Endothelial cell of umbilical vein (primary cell): Measurements from ENCODE around the gene ASMTL.

ENCODE experiments used
- EZH2 ChIP-seq: IDR thresholded peaks from 2 replicates; pipeline ENCODE4 v1.6.1; 2012; ENCODE audit warnings: borderline replicate concordance, low read depth, mild to moderate bottlenecking, moderate library complexity, low read length, inconsistent platforms; ENCODE audit not compliant: severe bottlenecking
- FOS ChIP-seq: IDR thresholded peaks from 2 replicates; pipeline ENCODE4 v1.6.1; 2011; ENCODE audit warnings: mild to moderate bottlenecking, low read length, moderate library complexity, borderline replicate concordance; ENCODE audit not compliant: insufficient read depth
- GATA2 ChIP-seq: IDR thresholded peaks from 2 replicates; pipeline ENCODE4 v1.7.0; 2011; ENCODE audit warnings: low read depth, mild to moderate bottlenecking, moderate library complexity, mixed read lengths, low read length; ENCODE audit not compliant: insufficient read length, insufficient read depth
- JUN ChIP-seq: IDR thresholded peaks from 2 replicates; pipeline ENCODE4 v1.6.1; 2011; ENCODE audit warnings: borderline replicate concordance, low read depth; ENCODE audit not compliant: insufficient read length, insufficient read depth
- MYC ChIP-seq: IDR thresholded peaks from one replicate; pipeline ENCODE4 v1.6.1; 2011; ENCODE audit warnings: mild to moderate bottlenecking, low read depth, low read length
- POLR2A ChIP-seq: IDR thresholded peaks from 2 replicates; pipeline ENCODE4 v1.6.1; 2012; ENCODE audit warnings: low read depth, mild to moderate bottlenecking, control low read depth, low read length
- POLR2AphosphoS5 ChIP-seq: IDR thresholded peaks from 2 replicates; pipeline ENCODE4 v1.6.1; 2012; ENCODE audit warnings: low read depth, mild to moderate bottlenecking, control low read depth, low read length, moderate library complexity; ENCODE audit not compliant: insufficient read depth
- TF ChIP-seq, protein P1 (sequence below), 2 donors: IDR thresholded peaks; 1 replicate in 1 of 2; 2 replicates in 1 of 2; pipeline ENCODE4 v1.5.1; 2011; ENCODE audit warnings: low read length in 2 of 2, mild to moderate bottlenecking in 2 of 2, moderate library complexity in 2 of 2, control low read depth in 1 of 2, inconsistent platforms in 1 of 2, low read depth in 1 of 2; ENCODE audit not compliant: insufficient read depth in 1 of 2; ENCODE audit errors: extremely low read depth in 1 of 2
- TF ChIP-seq, protein P2 (sequence below): IDR thresholded peaks from 2 replicates; pipeline ENCODE4 v1.6.1; 2011; ENCODE audit not compliant: insufficient read depth, insufficient read length

GRCh38 chrX:1393871-1394615 is 58.7 kb downstream of the ASMTL start:
- TF ChIP-seq, protein P1, sequence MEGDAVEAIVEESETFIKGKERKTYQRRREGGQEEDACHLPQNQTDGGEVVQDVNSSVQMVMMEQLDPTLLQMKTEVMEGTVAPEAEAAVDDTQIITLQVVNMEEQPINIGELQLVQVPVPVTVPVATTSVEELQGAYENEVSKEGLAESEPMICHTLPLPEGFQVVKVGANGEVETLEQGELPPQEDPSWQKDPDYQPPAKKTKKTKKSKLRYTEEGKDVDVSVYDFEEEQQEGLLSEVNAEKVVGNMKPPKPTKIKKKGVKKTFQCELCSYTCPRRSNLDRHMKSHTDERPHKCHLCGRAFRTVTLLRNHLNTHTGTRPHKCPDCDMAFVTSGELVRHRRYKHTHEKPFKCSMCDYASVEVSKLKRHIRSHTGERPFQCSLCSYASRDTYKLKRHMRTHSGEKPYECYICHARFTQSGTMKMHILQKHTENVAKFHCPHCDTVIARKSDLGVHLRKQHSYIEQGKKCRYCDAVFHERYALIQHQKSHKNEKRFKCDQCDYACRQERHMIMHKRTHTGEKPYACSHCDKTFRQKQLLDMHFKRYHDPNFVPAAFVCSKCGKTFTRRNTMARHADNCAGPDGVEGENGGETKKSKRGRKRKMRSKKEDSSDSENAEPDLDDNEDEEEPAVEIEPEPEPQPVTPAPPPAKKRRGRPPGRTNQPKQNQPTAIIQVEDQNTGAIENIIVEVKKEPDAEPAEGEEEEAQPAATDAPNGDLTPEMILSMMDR (IDR thresholded peaks at IDR 0.05; ENCODE audit: extremely low read depth in 1 of 2, insufficient read depth in 1 of 2, low read depth in 1 of 2, low read length in 2 of 2) = no peak
- TF ChIP-seq POLR2AphosphoS5 (no peak), POLR2A (no peak), GATA2 (no peak), EZH2 (no peak), MYC (no peak), FOS (no peak), JUN (no peak)
- TF ChIP-seq, protein P2, sequence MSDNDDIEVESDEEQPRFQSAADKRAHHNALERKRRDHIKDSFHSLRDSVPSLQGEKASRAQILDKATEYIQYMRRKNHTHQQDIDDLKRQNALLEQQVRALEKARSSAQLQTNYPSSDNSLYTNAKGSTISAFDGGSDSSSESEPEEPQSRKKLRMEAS = no peak
